K562 (cell line): Measurements from ENCODE around the gene ANKRD49. TPM values are rescaled to one million over a fixed set of nuclear protein-coding genes. Genes with fewer than 3 reads are reported as not detected.

Experiments used
- ARID2 ChIP-seq: fragments of 450-650 bp; IDR thresholded peaks from 2 replicates; pipeline ENCODE4 v1.6.1; 2017; ENCODE audit warnings: antibody characterized with exemption, mild to moderate bottlenecking
- BCOR ChIP-seq: fragments of 450-650 bp; IDR thresholded peaks from 2 replicates; pipeline ENCODE4 v1.6.1; 2016
- DPF2 ChIP-seq: fragments of 450-650 bp; IDR thresholded peaks from 2 replicates; pipeline ENCODE4 v1.6.1; 2016
- E2F1 ChIP-seq: sonication (generic); formaldehyde crosslinking; IDR thresholded peaks from 2 replicates; pipeline ENCODE4 v1.8.1; 2023; ENCODE audit warnings: mild to moderate bottlenecking, missing genetic modification reagents, moderate library complexity
- ETV1 ChIP-seq: fragments of 450-650 bp; conservative IDR thresholded peaks from 2 replicates; pipeline ENCODE4 v1.6.1; 2016; ENCODE audit warnings: missing genetic modification characterization, control low read depth, low read depth, missing compliant biosample characterization
- FOXJ2 ChIP-seq: fragments of 200-800 bp; sonication (Bioruptor generic); IDR thresholded peaks from 2 replicates; pipeline ENCODE4 v1.6.1; 2016; ENCODE audit warnings: missing genetic modification characterization, missing compliant biosample characterization
- GABPA ChIP-seq: fragments of 200-800 bp; sonication (Bioruptor generic); conservative IDR thresholded peaks from 2 replicates; pipeline ENCODE4 v1.6.1; 2016; ENCODE audit warnings: low read depth, missing genetic modification characterization, missing compliant biosample characterization
- GMEB1 ChIP-seq: fragments of 250-450 bp; sonication (Bioruptor Pico); IDR thresholded peaks from 2 replicates; pipeline ENCODE4 v1.4.0; 2020; ENCODE audit warnings: mild to moderate bottlenecking
- MEF2D ChIP-seq: conservative IDR thresholded peaks from 2 replicates; pipeline ENCODE4 v1.6.1; 2016; ENCODE audit warnings: low read depth, missing genetic modification characterization, missing compliant biosample characterization
- MTA2 ChIP-seq: fragments of 450-650 bp; IDR thresholded peaks from 2 replicates; pipeline ENCODE4 v1.6.1; 2016; ENCODE audit warnings: low read depth
- NR1H2 ChIP-seq: sonication (generic); formaldehyde crosslinking; IDR thresholded peaks from 2 replicates; pipeline ENCODE4 v1.4.0; 2020; ENCODE audit warnings: mild to moderate bottlenecking, missing genetic modification reagents
- POU5F1 ChIP-seq: fragments of 150-350 bp; IDR thresholded peaks from 2 replicates; pipeline ENCODE4 v1.6.1; 2014; ENCODE audit warnings: borderline replicate concordance, low read length, low read depth, mild to moderate bottlenecking; ENCODE audit not compliant: partially characterized antibody
- RBM22 ChIP-seq: fragments of 200-400 bp; formaldehyde crosslinking; IDR thresholded peaks from 2 replicates; pipeline ENCODE4 v1.6.1; 2018; ENCODE audit warnings: low read length, low read depth; ENCODE audit not compliant: poor library complexity, severe bottlenecking
- SAFB ChIP-seq: fragments of 200-400 bp; formaldehyde crosslinking; IDR thresholded peaks from 2 replicates; pipeline ENCODE4 v1.6.1; 2017; ENCODE audit warnings: low read depth, low read length, borderline replicate concordance
- TARDBP ChIP-seq: fragments of 450-650 bp; IDR thresholded peaks from 2 replicates; pipeline ENCODE4 v1.6.1; 2016
- VEZF1 ChIP-seq: fragments of 200-800 bp; sonication (Bioruptor generic); IDR thresholded peaks from 2 replicates; pipeline ENCODE4 v1.6.1; 2017; ENCODE audit warnings: missing genetic modification characterization, missing compliant biosample characterization
- WHSC1 ChIP-seq: IDR thresholded peaks from one replicate; pipeline ENCODE4 v1.6.1; 2012; ENCODE audit warnings: low read length, control low read depth, inconsistent platforms
- ZC3H8 ChIP-seq: fragments of 450-650 bp; IDR thresholded peaks from 2 replicates; pipeline ENCODE4 v1.6.1; 2017
- ZFP1 ChIP-seq: fragments of 450-650 bp; formaldehyde crosslinking; IDR thresholded peaks from 2 replicates; pipeline ENCODE4 v1.4.0; 2020; ENCODE audit warnings: mild to moderate bottlenecking, mixed read lengths
- ZFPM2 ChIP-seq: fragments of 250-450 bp; sonication (Bioruptor Pico); IDR thresholded peaks from 2 replicates; pipeline ENCODE4 v1.5.1; 2022; ENCODE audit warnings: mild to moderate bottlenecking
- ZKSCAN1 ChIP-seq: fragments of 150-350 bp; IDR thresholded peaks from 2 replicates; pipeline ENCODE4 v1.6.1; 2016; ENCODE audit warnings: low read depth, low read length
- ZKSCAN3 ChIP-seq: fragments of 250-450 bp; sonication (Bioruptor Pico); IDR thresholded peaks from 2 replicates; pipeline ENCODE4 v1.4.0; 2020
- ZNF121 ChIP-seq: sonication (generic); formaldehyde crosslinking; conservative IDR thresholded peaks from 2 replicates; pipeline ENCODE4 v1.8.0; 2022; ENCODE audit warnings: missing genetic modification reagents
- ZNF212 ChIP-seq: fragments of 450-650 bp; formaldehyde crosslinking; IDR thresholded peaks from 2 replicates; pipeline ENCODE4 v1.4.0; 2020; ENCODE audit warnings: mild to moderate bottlenecking
- ZNF277 ChIP-seq: fragments of 250-450 bp; sonication (Bioruptor Pico); IDR thresholded peaks from 2 replicates; pipeline ENCODE4 v1.8.0; 2022; ENCODE audit warnings: inconsistent platforms, mild to moderate bottlenecking, moderate library complexity, borderline replicate concordance
- ZNF445 ChIP-seq: fragments of 250-450 bp; sonication (Bioruptor Pico); IDR thresholded peaks from 2 replicates; pipeline ENCODE4 v1.4.0; 2020; ENCODE audit warnings: low read depth, mild to moderate bottlenecking, moderate library complexity
- polyA plus RNA-seq, 8 experiments: library from polyadenylated mRNA; depleted of rRNA in 4 of 8; stranded (reverse) in 5 of 8; unstranded in 3 of 8; fragments of >200 nt; fragmentation: Nextera tagmentation in 2 of 8; fragmentation: Illumina TruSeq in 1 of 8; extraction: Ambion mirVana in 2 of 8; extraction: Trizol in 1 of 8; gene quantifications; 2 replicates each; pipeline versions ENCODE4 v1.2.1 to v1.2.3, GENCODE V29; 2011 to 2014; ENCODE audit warnings: inconsistent platforms in 1 of 8, missing spikeins in 1 of 8
- total RNA-seq, 7 experiments: library from RNA; depleted of rRNA in 6 of 7; stranded (reverse); fragments of >200 nt in 6 of 7; fragmentation: Illumina TruSeq in 2 of 7; extraction: Trizol in 2 of 7; gene quantifications; 2 replicates each; pipeline versions ENCODE4 v1.2.1 to v1.2.3, GENCODE V29; 2011 to 2021; ENCODE audit warnings: low replicate concordance in 1 of 7

The ANKRD49 gene
- total and polyA plus RNA-seq, 9 of the 15 experiments (the other 6 are each of a cell fraction or from before 2014, with no cell fraction given), result 13.4 to 43.5 (median 30.6) TPM

- TF ChIP-seq ZNF445, result no peak
- TF ChIP-seq DPF2, result no peak
- TF ChIP-seq WHSC1, result no peak
- no peak for TF ChIP-seq ZFP1 (CRISPR knock-in tag)
- TF ChIP-seq ZKSCAN3 (CRISPR knock-in tag), result no peak
- TF ChIP-seq GABPA (tag), result peak; percentile 53
- TF ChIP-seq MEF2D, result no peak
- no peak for TF ChIP-seq ZNF277
- TF ChIP-seq ZNF212, result no peak
- TF ChIP-seq ZNF121 (CRISPR knock-in tag), result no peak
- TF ChIP-seq VEZF1, result no peak
- TF ChIP-seq NR1H2 (CRISPR knock-in tag), result no peak
- no peak for TF ChIP-seq TARDBP
- TF ChIP-seq FOXJ2 (tag), result no peak
- TF ChIP-seq BCOR, result no peak
- TF ChIP-seq ZFPM2 (CRISPR knock-in tag), result no peak
- TF ChIP-seq ARID2, result no peak
- TF ChIP-seq RBM22, result no peak
- no peak for TF ChIP-seq POU5F1
- no peak for TF ChIP-seq ZKSCAN1
- TF ChIP-seq SAFB, result no peak
- no peak for TF ChIP-seq GMEB1 (CRISPR knock-in tag)
- no peak for TF ChIP-seq ZC3H8
- TF ChIP-seq E2F1 (CRISPR knock-in tag), result peak; percentile 43
- TF ChIP-seq MTA2, result no peak
- TF ChIP-seq ETV1 (tag), result no peak
Observed at GRCh38 chr11:94493281-94494125, at the start of gene ANKRD49, which contains the start of gene MRE11 (continued).
